NOMO-1 treated with dmso at 0.1 percent for 144 hours (cell line): ENCODE measurements around the gene KCNK1.

Source experiments
- DNase-seq: peaks from one replicate; lab custom pipeline; 2025; ENCODE audit not compliant: unreplicated experiment; lab: John Stamatoyannopoulos, UW

The KCNK1 gene

GRCh38 chr1:233635765-233636502 is 22.0 kb downstream of the KCNK1 start:
- DNase-seq, result no peak

- DNase-seq, result no peak
Observed at GRCh38 chr1:233636503-233636877, 22.6 kb downstream of the KCNK1 start.

GRCh38 chr1:233638513-233638912 is 24.6 kb downstream of the KCNK1 start:
- no peak for DNase-seq

GRCh38 chr1:233639611-233640010 is 25.7 kb downstream of the KCNK1 start:
- DNase-seq, result no peak

- no peak for DNase-seq
Observed at GRCh38 chr1:233640179-233640578, 26.3 kb downstream of the KCNK1 start.

GRCh38 chr1:233641029-233641428 is 27.1 kb downstream of the KCNK1 start:
- no peak for DNase-seq

- DNase-seq, result no peak
Observed at GRCh38 chr1:233647073-233647472, 33.2 kb downstream of the KCNK1 start.

GRCh38 chr1:233647636-233648035 is 33.7 kb downstream of the KCNK1 start:
- DNase-seq, result no peak

GRCh38 chr1:233651061-233651460 is 37.2 kb downstream of the KCNK1 start:
- DNase-seq, result no peak

- DNase-seq, result no peak
Observed at GRCh38 chr1:233651563-233652233, 37.8 kb downstream of the KCNK1 start.

GRCh38 chr1:233652526-233652925 is 38.6 kb downstream of the KCNK1 start:
- no peak for DNase-seq

GRCh38 chr1:233654658-233655280 is 40.9 kb downstream of the KCNK1 start:
- no peak for DNase-seq

GRCh38 chr1:233655301-233655740 is 41.4 kb downstream of the KCNK1 start:
- DNase-seq, result no peak

- DNase-seq, result no peak
Observed at GRCh38 chr1:233656032-233656635, 42.2 kb downstream of the KCNK1 start.

GRCh38 chr1:233656687-233657086 is 42.8 kb downstream of the KCNK1 start:
- no peak for DNase-seq

- DNase-seq, result no peak
Observed at GRCh38 chr1:233657466-233657865, 43.6 kb downstream of the KCNK1 start.

- DNase-seq, result no peak
Observed at GRCh38 chr1:233659495-233659894, 45.6 kb downstream of the KCNK1 start.

GRCh38 chr1:233661376-233662159 is 47.7 kb downstream of the KCNK1 start:
- no peak for DNase-seq

- no peak for DNase-seq
Observed at GRCh38 chr1:233662575-233663304, 48.8 kb downstream of the KCNK1 start.

GRCh38 chr1:233664253-233664652 is 50.3 kb downstream of the KCNK1 start:
- DNase-seq, result no peak
